Spinal cord (tissue), 10 donors: ENCODE data around the gene CASR. TPM values are rescaled to one million over a fixed set of nuclear protein-coding genes. Genes with fewer than 3 reads are reported as not detected.

Source experiments
- DNase-seq, 6 donors: peaks; one replicate each; pipeline versions ENCODE4 v3.0.0 to v3.0.0-alpha.2; 2013 to 2015; ENCODE audit warnings: low spot score in 6 of 6, low read depth in 4 of 6
- H3K27ac ChIP-seq: one replicate; pipeline ENCODE4 v1.5.1; 2013; ENCODE audit warnings: low read depth, low read length, control low read depth
- H3K27me3 ChIP-seq: one replicate; pipeline ENCODE4 v1.6.1; 2013; ENCODE audit warnings: low read length; ENCODE audit not compliant: control insufficient read depth, insufficient read depth
- H3K36me3 ChIP-seq: one replicate; pipeline ENCODE4 v1.6.1; 2013; ENCODE audit warnings: low read length; ENCODE audit not compliant: control insufficient read depth, insufficient read depth
- H3K4me1 ChIP-seq: one replicate; pipeline ENCODE4 v1.6.1; 2013; ENCODE audit warnings: low read length; ENCODE audit not compliant: control insufficient read depth, insufficient read depth
- H3K4me3 ChIP-seq: one replicate; pipeline ENCODE4 v1.5.1; 2013; ENCODE audit warnings: low read depth, low read length, control low read depth
- H3K9me3 ChIP-seq: one replicate; pipeline ENCODE4 v1.6.1; 2013; ENCODE audit warnings: low read length; ENCODE audit not compliant: control insufficient read depth, insufficient read depth
- WGBS: methylation state at CpG from one replicate; pipeline ENCODE4 v1.1.5; 2013; ENCODE audit warnings: missing lambda C conversion rate; ENCODE audit not compliant: insufficient coverage; 5-methylcytosine and 5-hydroxymethylcytosine counted together
- polyA plus RNA-seq, 2 donors: library from polyadenylated mRNA; unstranded; fragments of 120-200 nt; gene quantifications; one replicate each; pipeline ENCODE4 v1.2.1, GENCODE V29; 2013; ENCODE audit not compliant: insufficient read length in 2 of 2
- total RNA-seq, 2 donors: library from RNA; depleted of rRNA in 1 of 2; stranded (reverse); fragments of 120-200 nt in 1 of 2; fragments of >200 nt in 1 of 2; gene quantifications; one replicate each; pipeline versions ENCODE4 v1.2.3 to v1.2.4, GENCODE V29; 2013 to 2014
- donor health status: healthy.

The CASR gene
- total and polyA plus RNA-seq, 4 donors = 0.11 to 1.4 (median 1.1) TPM

- H3K27ac ChIP-seq = no peak overlapping the region
- no peaks in the 10 kb centered on the region for H3K36me3 ChIP-seq
- H3K27me3 ChIP-seq = no peaks in the 10 kb centered on the region
- no peaks in the 10 kb centered on the region for H3K4me1 ChIP-seq
- WGBS = 100% methylated on average over 1 of the region's 3 CpGs
- no peaks in the 10 kb centered on the region for H3K9me3 ChIP-seq
- no peak for DNase-seq
- no peak overlapping the region for H3K4me3 ChIP-seq
Observed at GRCh38 chr3:122325769-122326168, 142.3 kb downstream of the CASR start.

GRCh38 chr3:122331886-122332285 is 148.4 kb downstream of the CASR start:
- Histone ChIP-seq H3K4me3 (no peak overlapping the region), H3K27ac (no peak overlapping the region), H3K27me3 (no peaks in the 10 kb centered on the region), H3K9me3 (no peaks in the 10 kb centered on the region), H3K36me3 (no peaks in the 10 kb centered on the region), H3K4me1 (no peaks in the 10 kb centered on the region)
- WGBS = 64% methylated on average over 4 of the region's 4 CpGs
- no peak for DNase-seq

- Histone ChIP-seq H3K4me3 (no peak overlapping the region), H3K36me3 (no peaks in the 10 kb centered on the region), H3K9me3 (no peaks in the 10 kb centered on the region), H3K27ac (no peak overlapping the region), H3K4me1 (no peaks in the 10 kb centered on the region), H3K27me3 (no peaks in the 10 kb centered on the region)
- no peak for DNase-seq
- WGBS = 86% methylated on average over 8 of the region's 8 CpGs
Observed at GRCh38 chr3:122332551-122332950, 149.1 kb downstream of the CASR start.

Other genes starting within 250 kb of the CASR start
- gene ILDR1, start 161.4 kb upstream of the CASR start, total RNA-seq = under 1 TPM in 1 of 2 donors, not detected in 1; 0.11 TPM
- gene ILDR1, start 161.4 kb upstream of the CASR start, polyA plus RNA-seq = under 1 TPM in 1 of 2 donors, not detected in 1; 0.15 TPM
- 10 to 100 TPM in 1 of 2 donors, 1 to 10 TPM in 1; 3.6 to 10.9 TPM for gene CD86, start 128.3 kb upstream of the CASR start, total RNA-seq
- gene CD86, start 128.3 kb upstream of the CASR start, polyA plus RNA-seq = 1 to 10 TPM; 3.2 to 3.8 TPM
- 1 to 10 TPM in 1 of 2 donors, under 1 TPM in 1; 0.44 to 6.3 TPM for gene CSTA, start 141.6 kb downstream of the CASR start, total RNA-seq
- gene CSTA, start 141.6 kb downstream of the CASR start, polyA plus RNA-seq = not detected
- 10 to 100 TPM; 19.3 to 35.4 TPM for gene MIX23, start 199.6 kb downstream of the CASR start, total RNA-seq
- gene MIX23, start 199.6 kb downstream of the CASR start, polyA plus RNA-seq = 10 to 100 TPM; 28.3 to 28.7 TPM
- 10 to 100 TPM; 22.2 to 52.3 TPM for gene FAM162A, start 200.5 kb downstream of the CASR start, total RNA-seq
- gene FAM162A, start 200.5 kb downstream of the CASR start, polyA plus RNA-seq = 10 to 100 TPM; 39.3 to 41.2 TPM
- gene WDR5B, start 232.4 kb downstream of the CASR start, total RNA-seq = 10 to 100 TPM in 1 of 2 donors, 1 to 10 TPM in 1; 6.2 to 11.1 TPM
- 1 to 10 TPM; 5.6 to 7.5 TPM for gene WDR5B, start 232.4 kb downstream of the CASR start, polyA plus RNA-seq